HG02852 (cell line): ENCODE data around the gene PRKAA2.

ENCODE experiments used
- ATAC-seq: cut with Tn5 transposase; IDR thresholded peaks from one replicate; pipeline ENCODE4 v1.9.1; 2021; ENCODE audit warnings: mild to moderate bottlenecking, moderate library complexity; ENCODE audit not compliant: unreplicated experiment

PRKAA2 gene

GRCh38 chr1:56712150-56712549 is 67.0 kb downstream of the PRKAA2 start:
- no peak for ATAC-seq

GRCh38 chr1:56713112-56713511 is 68.0 kb downstream of the PRKAA2 start:
- ATAC-seq: no peak

GRCh38 chr1:56715156-56715555 is 70.0 kb downstream of the PRKAA2 start:
- ATAC-seq: no peak

- ATAC-seq: no peak
These were observed 74.1 kb downstream of the PRKAA2 start for GRCh38 chr1:56719171-56719570.

- no peak for ATAC-seq
These were observed 81.6 kb downstream of the PRKAA2 start for GRCh38 chr1:56726706-56727105.

- ATAC-seq: no peak
These were observed 83.8 kb downstream of the PRKAA2 start for GRCh38 chr1:56728964-56729363.

GRCh38 chr1:56745231-56745630 is 100.1 kb downstream of the PRKAA2 start:
- ATAC-seq: no peak

- ATAC-seq: no peak
These were observed 109.8 kb downstream of the PRKAA2 start for GRCh38 chr1:56754708-56755479.

- ATAC-seq: no peak
These were observed 110.8 kb downstream of the PRKAA2 start for GRCh38 chr1:56755911-56756310.

- ATAC-seq: no peak
These were observed 113.0 kb downstream of the PRKAA2 start for GRCh38 chr1:56758135-56758534.

GRCh38 chr1:56758794-56759193 is 113.7 kb downstream of the PRKAA2 start:
- ATAC-seq: no peak
